Hepatic stellate cell (primary cell): Measurements from ENCODE around the gene GADD45A.
"Not testable (repeated sequence)": the region's sequence is repeated elsewhere in the genome, so short reads cannot be mapped to it uniquely, and the experiment has no call there.

Experiments
- DNase-seq: peaks from one replicate; pipeline ENCODE4 v3.0.0; 2011; ENCODE audit warnings: low spot score

The GADD45A gene

DNA sequence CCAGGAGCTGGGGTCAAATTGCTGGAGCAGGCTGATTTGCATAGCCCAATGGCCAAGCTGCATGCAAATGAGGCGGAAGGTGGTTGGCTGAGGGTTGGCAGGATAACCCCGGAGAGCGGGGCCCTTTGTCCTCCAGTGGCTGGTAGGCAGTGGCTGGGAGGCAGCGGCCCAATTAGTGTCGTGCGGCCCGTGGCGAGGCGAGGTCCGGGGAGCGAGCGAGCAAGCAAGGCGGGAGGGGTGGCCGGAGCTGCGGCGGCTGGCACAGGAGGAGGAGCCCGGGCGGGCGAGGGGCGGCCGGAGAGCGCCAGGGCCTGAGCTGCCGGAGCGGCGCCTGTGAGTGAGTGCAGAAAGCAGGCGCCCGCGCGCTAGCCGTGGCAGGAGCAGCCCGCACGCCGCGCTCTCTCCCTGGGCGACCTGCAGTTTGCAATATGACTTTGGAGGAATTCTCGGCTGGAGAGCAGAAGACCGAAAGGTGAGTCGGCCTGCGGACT, at the start of gene GADD45A:
TSS of gene GADD45A (plus strand) at position 135 of the 491 bp plus-strand sequence. CDS start at position 429, 294 bp downstream.
- DNase-seq: peak; percentile 96

- no peak for DNase-seq
These were observed 48.9 kb upstream of the GADD45A start for GRCh38 chr1:67636146-67636545.

DNA sequence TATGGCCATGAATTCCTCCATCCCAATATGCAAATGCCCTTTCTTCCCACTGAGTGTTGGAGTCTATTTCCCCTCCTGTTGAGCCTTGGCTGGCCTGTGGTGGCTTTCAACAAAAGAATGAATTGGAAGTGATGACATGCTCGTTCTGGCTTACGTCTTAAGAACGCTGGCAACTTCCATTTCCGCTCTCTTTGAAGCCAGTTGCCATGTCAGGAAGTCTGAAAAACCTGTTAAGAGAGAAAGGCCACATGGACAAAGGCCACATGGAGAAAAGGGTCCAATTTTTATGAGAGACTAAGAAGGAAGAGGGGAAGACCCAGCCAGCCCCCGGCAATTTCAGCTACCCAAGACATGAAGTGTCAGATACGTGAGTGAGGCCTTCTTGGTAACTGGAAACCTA, 45.6 kb upstream of the GADD45A start:
- no peak for DNase-seq

- no peak for DNase-seq
These were observed 42.4 kb upstream of the GADD45A start for GRCh38 chr1:67642629-67643028.

DNA sequence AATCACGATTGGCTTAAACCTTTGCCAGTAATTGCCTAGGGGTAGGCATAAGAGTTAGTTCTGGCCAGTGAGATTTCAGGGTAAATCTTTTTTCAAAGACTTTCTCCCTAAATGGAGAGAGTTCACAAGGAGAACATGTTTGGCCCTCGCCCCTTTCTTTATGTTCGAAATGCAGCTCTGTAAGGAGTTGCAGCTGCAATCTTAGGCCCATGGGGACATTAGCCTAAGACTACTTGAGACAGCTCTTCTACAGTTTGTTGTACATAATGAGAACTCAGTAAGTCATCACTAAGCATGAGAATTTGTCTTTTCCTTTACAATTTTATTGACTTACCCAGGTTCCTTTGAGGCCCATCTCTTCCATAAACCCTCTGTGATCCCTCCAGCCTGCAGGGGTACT, 40.4 kb upstream of the GADD45A start:
- DNase-seq: no peak

DNA sequence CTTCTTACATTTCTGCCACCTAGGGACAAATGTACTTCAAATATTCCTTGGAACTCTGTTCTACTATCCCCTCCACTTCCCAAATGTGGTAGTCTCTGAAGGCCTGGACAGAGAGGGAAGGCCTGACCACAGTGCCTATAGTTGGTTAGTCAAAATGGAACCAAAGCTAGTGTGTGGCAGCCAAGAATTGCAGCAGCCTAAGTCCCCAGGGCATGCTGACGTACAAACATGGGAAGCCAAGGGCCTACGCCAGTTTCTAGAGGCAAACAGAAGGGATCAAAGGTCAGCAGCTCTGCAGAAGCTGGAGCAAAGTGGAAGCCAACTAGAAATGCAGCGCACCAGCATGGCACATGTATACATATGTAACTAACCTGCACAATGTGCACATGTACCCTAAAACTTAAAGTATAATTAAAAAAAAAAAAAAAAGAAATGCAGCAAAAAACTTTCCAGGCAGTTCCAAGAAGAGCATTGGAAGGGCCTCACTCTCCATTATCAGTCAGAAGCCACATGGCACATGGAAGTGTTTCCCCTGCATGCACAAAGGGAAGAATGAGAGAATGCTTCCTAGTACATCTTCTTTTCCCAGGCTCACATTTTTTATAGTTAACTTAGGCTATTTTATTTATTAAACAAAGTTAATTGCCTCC, 39.4 kb upstream of the GADD45A start:
- no peak for DNase-seq

GRCh38 chr1:67646145-67647035, 38.6 kb upstream of the GADD45A start:
- DNase-seq: no peak

DNA sequence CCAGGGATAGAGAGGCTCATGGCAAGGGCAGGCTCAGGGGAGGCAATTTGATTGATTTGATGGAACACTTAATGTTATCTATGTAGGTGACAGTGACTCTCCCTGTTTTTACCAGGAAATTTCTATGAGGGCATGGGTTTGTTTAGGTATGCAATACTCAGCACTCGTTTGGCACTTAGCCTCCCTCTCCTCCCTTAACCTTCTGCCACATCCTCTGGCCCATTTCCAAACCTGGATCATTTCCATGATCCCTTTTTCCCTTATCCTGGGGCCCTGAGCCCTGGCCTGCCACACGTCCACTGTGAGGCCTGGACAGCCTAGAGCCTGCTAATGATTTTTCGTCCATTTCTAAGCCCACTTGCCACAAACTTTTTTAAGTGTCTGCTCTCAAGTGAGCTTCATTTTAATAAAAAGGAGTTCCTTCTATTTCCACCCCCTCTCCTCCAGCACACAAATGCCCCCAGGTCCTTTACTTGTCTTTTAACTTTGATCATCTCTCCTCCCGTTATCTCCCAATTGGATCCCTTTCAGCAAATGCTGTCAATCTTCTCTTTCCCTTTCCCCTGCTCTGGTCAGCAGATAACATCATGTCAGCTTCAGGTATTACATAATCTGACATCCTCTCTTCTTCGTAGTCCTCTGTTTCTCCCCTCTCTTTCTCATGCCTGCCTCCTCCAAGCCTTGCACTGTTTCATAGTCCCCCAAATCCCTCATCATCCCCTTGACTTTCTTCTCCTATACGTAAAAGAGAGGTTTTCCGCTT, 37.8 kb upstream of the GADD45A start:
- DNase-seq: no peak

GRCh38 chr1:67647814-67648358, 37.1 kb upstream of the GADD45A start:
- DNase-seq: no peak

GRCh38 chr1:67648582-67649326, 36.2 kb upstream of the GADD45A start:
- no peak for DNase-seq

- DNase-seq: no peak
These were observed 34.9 kb upstream of the GADD45A start for GRCh38 chr1:67650061-67650460.

DNA sequence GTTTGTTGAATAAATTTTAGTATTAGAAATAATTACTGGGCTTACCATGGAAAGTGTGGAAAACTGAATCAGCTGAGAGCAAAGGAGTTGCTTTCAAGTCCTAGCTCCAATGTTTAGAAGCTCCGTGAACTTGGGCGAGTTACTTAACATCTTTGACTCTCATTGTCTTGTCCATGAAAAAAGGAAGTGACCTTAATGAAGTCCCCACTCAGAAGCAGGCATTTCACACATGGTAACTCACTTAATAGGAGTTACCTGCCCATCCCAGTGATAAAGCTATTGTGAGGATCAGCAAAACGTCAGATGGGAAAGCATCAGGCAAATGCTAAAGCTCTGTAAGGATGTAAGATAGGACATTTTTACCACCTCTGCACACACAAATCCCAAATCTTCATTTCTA, 34.0 kb upstream of the GADD45A start:
- no peak for DNase-seq

DNA sequence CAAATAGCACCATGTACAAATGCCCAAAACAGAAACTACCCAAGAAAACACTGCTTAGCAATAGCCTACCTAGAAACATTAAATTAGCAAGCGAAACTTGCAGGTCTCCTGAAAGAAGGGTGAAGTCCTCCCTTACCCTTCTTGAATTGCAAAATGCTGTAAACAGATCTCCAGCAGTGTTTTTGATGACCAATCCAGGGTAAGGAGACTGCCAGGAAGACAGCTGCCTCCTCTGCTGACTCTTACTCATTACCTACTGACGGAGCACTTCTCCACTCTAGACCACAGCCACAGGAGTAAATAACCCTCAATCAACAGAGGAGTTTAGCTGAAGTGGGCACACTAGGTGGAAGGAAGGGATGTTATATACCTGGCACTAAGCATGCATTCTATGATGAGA, 32.2 kb upstream of the GADD45A start:
- no peak for DNase-seq

DNA sequence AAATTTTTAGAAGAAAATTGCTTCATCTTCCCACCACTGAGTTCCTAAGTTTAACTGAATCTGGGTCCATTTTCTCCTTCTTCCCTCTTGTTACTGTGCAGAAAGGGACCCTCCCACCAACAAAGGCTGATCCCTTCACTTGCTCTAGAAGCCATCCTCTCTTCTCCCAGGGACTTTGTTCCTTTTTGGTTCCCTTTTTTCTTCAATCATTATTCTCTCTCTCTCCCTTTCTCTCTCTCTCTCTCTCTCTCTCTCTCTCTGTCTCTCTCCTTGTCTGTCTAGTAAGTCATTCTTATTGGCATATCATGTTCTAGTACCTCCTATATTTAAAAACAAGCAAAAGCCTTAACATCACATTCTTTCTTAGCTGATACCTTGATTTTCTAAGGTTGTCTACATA, 31.7 kb upstream of the GADD45A start:
- no peak for DNase-seq

DNA sequence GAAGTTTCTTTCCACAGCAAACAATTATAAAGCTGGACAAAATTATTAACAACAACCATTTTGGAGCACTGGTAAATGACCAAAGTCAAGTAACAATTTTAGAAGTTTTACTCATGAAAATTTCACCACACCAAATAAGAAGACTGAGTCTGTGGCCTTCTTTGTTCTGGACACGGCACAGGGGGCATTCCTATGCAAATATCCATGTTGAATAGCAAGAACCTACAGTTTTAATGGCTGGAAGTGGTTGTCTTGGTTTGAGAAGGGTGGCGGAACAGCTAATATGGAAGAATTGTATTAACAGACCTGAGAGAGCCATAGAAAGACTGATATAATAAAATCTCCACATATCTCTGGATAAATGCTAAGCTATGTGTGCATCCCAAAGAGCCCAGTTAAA, 29.4 kb upstream of the GADD45A start:
- DNase-seq: no peak

DNA sequence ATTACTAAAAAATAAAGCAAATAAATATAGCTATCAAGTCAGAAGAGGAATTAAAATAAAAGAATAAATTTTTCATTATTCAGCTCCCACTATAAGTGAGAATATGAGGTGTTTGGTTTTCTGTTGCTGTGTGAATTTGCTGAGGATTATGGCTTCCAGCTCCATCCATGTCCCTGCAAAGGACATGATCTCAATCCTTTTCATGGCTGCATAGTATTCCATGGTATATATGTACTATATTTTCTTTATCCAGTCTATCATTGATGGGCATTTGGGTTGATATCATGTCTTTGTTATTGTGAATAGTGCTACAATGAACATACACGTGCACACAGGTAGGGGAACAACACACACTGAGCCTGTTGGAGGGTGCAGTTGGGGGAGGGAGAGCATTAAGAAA, 27.8 kb upstream of the GADD45A start:
- DNase-seq: not testable (repeated sequence)

- DNase-seq: no peak
These were observed 25.8 kb upstream of the GADD45A start for GRCh38 chr1:67659229-67659628.

- no peak for DNase-seq
These were observed 22.1 kb upstream of the GADD45A start for GRCh38 chr1:67662884-67663283.

- no peak for DNase-seq
These were observed 21.0 kb upstream of the GADD45A start for GRCh38 chr1:67664048-67664447.

GRCh38 chr1:67665307-67665706, 19.7 kb upstream of the GADD45A start:
- not testable (repeated sequence) for DNase-seq

DNA sequence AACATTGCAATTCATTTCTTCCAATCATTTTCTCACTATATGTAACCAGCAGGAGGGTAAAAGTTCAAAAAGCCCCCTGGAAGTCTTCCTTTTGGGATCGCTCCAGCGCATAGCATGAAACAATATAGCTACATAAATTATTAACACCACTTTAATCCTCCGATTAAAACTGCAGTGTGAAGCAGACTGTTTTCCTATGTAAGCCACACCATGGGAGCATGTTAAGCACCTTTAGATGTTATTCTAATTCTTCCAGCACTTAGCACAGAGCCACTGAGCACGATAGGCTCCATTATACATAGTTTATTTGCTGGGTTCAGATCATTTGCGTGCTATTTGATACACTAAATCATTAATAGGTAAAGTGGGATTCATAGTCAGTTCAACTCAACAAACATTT, 18.4 kb upstream of the GADD45A start:
- no peak for DNase-seq

DNA sequence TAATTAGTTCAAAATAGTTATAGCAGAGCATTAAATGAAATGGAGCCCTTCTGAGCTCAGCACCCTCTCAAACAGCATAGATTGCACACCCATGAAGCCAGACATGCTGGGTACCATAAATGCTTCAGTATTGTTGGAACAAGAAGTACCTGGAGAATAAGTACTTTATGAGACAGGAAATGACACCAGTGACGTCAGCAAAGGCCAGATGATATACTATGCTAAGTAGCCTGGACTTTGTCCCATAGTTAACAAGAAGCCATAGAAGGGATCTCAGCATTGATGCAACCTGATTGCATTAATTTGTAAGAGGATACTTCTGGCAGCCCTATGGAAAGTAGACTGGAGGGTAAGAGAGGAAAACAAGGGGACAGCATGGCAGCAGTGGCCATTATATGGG, 16.3 kb upstream of the GADD45A start:
- DNase-seq: no peak
